GM13977 (cell line): ENCODE measurements around the gene ECSCR.

Experiments used
- DNase-seq: peaks from one replicate; pipeline ENCODE4 v3.0.0; 2012; ENCODE audit warnings: low spot score
- CTCF ChIP-seq: IDR thresholded peaks from 2 replicates; pipeline ENCODE4 v1.5.1; 2012; ENCODE audit warnings: mild to moderate bottlenecking, control low read depth; ENCODE audit not compliant: insufficient read depth; ENCODE audit errors: extremely low read depth, missing control alignments
- in situ Hi-C: fragments of 300-500 bp; cut with MboI; formaldehyde crosslinking; loops from one replicate; pipeline ENCODE4 v1.12.0; 2022; ENCODE audit warnings: low sequenced_read_pairs, low pct_unique_long_range_greater_than_20kb, mixed read lengths, inconsistent platforms; ENCODE audit not compliant: unreplicated experiment

Gene ECSCR

GRCh38 chr5:139438707-139439012 is 23.9 kb downstream of the ECSCR start:
- no peak for TF ChIP-seq CTCF
- in situ Hi-C loops: no loop called here
- no peak for DNase-seq

- in situ Hi-C loops: no loop called here
- TF ChIP-seq CTCF: no peak
- DNase-seq: no peak
Observed at GRCh38 chr5:139435676-139436075, 26.9 kb downstream of the ECSCR start.

GRCh38 chr5:139431706-139432105 is 30.8 kb downstream of the ECSCR start:
- in situ Hi-C loops: no loop called here
- DNase-seq: no peak
- no peak for TF ChIP-seq CTCF

DNA sequence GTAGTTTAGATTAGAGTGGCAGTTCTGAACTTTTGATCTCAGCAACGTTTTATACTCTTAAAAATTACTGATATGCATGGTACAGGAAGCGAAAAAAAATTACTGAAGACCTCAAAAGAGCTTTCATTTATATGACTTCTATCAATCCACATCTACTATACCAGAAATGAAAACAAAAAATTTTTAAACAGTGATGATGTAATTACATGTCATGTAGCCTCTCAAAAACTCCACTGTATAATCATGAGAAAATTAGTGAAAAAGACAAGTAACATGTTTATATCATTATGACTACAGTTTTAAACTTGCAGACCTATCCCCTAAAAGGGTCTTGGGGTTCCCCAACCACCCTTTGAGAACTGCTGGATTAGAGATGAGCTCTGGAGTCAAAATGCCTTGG is 32.5 kb downstream of the ECSCR start:
- in situ Hi-C loops: no loop called here
- TF ChIP-seq CTCF: no peak
- DNase-seq: no peak

DNA sequence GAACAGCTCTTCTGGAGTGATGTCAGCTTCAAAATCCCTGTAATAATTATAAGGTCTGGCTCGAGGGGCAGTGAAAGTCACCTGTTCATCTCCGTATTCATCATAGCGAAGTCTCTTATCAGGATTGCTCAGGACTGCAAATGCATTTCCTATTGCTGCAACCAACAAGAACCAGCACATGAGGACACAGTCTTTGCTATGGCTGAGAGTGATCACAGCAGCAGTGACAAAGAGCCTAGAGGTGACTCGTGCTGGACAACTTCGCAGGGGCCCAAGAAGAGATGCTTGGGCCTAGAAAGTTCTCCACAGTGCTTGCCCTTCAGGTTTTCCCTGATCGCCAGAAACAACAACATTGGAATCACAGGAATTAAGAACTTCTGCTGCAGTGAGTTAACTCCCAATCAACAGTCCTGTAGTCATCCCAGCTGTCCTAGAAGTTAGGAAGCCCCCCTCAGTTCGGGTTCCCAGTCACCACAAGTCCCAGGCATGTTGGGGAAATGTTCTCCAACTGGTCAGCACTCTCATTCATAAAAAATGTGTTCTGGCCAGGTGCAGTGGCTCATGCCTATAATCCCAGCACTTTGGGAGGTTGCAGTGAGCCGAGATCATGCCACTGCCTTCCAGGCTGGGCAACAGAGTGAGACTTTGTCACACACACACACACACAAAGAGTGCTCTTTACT is 36.2 kb downstream of the ECSCR start:
- in situ Hi-C loops: no loop called here
- no peak for TF ChIP-seq CTCF
- no peak for DNase-seq

DNA sequence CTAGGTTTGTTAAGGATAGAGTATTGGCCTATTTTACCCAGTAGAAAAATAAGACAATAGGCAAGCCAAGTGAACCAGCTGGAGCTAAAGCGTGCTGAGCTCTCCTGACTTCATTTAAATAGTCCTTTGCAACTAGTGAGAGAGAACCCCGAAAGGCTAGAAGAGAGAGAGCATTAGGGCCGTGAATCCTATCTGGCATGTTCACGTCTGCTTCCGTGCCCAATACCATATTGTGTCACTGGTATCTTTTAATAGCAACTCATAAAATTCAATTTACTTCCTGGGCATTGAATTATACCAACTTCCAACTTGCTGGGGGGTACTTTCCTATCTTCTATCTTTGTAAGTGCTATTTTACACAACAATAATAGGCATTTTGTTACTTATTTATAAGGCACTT is 37.0 kb downstream of the ECSCR start:
- TF ChIP-seq CTCF: no peak
- in situ Hi-C loops: no loop called here

More for the DNA sequence above, 37.0 kb downstream of the ECSCR start:
- DNase-seq: no peak
